GM12873 (cell line): ENCODE data around the gene FOXB1.

Experiments used
- TF ChIP-seq, protein P1 (sequence below): IDR thresholded peaks from 2 replicates; pipeline ENCODE4 v1.5.1; 2012; ENCODE audit warnings: low read depth, mild to moderate bottlenecking, moderate library complexity, low read length, control low read depth; ENCODE audit not compliant: insufficient read depth; ENCODE audit errors: missing control alignments

FOXB1 gene

DNA sequence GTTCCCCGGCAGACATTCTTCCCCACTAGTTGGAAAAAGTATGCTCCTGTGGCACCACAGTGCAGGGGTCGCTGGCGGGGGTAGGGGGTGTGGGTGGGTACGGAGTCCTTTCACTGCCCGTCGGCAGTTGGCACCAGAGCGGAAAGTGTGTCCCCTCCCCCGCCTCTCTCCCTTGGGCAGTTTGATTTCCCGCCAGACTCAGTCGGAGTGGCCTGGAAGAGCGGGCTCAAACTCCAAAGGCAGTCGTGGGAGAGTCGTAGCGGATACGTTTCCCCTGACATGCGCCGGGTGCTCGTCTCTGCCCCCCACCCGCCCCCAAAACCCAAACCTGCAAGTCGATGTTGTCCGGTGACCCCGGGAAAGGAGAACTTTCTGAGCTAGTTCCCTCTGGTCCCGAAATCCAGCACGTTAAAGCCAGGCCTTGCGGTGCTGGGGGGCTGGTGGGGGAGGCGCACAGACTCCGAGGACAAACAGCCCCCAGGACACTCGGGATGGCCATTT is 4.4 kb upstream of the FOXB1 start:
- TF ChIP-seq, protein P1, sequence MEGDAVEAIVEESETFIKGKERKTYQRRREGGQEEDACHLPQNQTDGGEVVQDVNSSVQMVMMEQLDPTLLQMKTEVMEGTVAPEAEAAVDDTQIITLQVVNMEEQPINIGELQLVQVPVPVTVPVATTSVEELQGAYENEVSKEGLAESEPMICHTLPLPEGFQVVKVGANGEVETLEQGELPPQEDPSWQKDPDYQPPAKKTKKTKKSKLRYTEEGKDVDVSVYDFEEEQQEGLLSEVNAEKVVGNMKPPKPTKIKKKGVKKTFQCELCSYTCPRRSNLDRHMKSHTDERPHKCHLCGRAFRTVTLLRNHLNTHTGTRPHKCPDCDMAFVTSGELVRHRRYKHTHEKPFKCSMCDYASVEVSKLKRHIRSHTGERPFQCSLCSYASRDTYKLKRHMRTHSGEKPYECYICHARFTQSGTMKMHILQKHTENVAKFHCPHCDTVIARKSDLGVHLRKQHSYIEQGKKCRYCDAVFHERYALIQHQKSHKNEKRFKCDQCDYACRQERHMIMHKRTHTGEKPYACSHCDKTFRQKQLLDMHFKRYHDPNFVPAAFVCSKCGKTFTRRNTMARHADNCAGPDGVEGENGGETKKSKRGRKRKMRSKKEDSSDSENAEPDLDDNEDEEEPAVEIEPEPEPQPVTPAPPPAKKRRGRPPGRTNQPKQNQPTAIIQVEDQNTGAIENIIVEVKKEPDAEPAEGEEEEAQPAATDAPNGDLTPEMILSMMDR = no peak

DNA sequence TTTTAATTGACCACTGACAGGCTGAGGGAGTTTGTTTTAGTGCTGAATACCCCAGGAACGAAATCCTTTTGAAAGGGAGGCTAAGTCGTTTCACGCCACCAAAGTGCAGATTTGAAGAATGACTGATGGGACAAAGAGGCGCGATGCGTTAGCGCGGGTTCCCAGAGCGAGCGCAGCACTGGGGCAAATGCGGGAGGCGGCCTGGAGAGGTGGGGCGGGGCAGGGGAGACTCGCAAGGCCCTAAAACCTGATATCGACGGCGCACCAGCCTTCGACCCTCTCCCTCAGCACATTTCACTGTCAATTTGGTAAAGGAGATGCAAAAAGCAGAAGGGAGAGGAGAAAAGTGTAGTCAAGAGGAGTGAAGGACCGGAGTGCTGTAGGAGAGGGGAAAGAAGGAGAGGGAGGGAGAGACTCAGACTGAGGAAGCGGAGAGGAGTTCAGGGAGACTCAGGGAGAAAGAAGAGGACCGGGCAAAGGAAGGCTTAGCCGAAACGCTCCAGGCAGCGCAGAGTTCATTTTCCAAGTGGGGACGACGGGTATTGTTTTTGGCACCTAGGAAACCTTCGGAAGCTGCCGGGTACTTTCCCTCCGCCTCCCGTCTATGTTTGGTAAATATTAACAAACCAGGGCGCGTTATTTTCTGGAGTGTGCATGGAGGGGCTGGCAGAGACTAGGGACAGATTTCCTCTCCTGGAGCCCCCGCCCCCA is 3.8 kb upstream of the FOXB1 start:
- TF ChIP-seq, protein P1 = no peak

DNA sequence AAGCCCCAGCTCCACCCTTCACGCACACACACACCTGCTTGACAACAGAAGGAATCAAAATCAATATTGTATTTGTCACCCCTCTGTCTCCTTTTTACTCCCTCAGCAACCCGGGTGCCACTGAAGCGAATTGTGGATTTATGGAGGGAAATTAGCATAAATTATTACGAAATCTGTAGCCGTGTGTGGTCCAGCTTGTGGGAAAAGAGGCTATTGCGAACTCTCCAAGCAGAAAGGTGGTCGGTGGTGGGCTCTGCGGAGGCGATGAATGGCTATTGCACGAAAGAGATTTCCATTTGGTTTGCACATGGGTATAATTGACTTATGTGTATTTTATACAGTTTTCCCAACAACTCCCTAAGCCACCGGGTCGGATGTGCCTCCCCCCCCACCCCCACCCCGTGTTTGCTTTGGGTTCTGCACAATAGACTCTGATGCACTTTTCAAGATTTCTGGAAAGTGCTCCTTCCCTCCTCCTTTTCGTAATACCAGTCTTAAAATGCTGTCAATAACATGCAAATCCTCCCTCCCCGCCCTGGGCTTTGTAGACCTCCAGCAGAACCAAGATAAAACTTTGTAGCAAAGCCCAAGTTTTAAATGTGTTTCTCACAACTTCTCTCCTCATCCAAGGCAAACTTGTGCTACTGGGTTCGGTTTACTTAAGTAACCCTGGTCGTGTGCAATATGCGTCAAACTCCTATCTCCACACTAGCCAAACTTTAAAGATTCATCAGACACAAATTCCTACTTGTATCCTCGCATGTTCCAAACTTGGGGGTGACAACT is 3.1 kb upstream of the FOXB1 start:
- TF ChIP-seq, protein P1 = no peak

DNA sequence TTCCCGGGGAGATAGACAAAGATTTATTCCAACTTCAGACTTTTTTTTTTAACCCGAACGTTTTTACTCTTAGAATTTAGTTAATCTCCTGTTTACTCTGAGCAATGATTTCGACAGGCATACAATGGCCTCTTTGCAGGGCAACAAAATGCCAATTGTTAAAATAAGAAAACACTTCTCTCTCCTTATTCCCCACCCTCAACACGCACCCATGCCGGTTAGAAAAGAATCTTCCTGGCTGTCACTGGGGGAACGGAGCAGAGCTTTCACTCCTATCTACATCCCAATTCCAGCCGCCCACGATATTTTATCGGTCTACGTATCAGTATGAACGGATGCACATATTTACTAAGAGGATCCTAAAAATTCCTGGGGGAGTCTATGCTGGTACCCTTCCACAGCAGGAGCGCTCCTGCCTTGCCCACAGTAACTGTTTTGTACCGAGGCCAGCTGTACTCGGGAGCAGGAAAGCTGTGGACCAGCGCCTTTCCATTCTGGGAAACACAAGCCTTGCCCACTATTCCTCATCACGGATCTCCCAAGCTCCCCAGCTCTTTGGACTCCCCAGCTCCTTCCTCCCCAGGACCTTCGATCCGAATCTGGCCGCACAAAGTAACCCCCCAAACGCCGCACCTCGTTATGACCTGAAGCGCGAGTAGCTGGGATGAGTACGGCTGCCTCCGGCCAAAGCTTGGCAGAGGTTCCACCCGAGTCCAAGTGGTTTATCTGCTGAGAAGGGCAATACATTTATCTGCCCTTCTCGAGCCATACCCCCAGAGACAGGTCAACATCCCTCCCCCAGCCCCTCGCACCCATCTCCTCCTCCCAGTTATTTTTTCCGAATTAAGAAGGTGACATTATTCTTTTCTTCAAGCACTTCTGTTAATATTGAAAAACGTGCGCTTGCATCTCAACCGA is 2.2 kb upstream of the FOXB1 start:
- TF ChIP-seq, protein P1 = no peak

DNA sequence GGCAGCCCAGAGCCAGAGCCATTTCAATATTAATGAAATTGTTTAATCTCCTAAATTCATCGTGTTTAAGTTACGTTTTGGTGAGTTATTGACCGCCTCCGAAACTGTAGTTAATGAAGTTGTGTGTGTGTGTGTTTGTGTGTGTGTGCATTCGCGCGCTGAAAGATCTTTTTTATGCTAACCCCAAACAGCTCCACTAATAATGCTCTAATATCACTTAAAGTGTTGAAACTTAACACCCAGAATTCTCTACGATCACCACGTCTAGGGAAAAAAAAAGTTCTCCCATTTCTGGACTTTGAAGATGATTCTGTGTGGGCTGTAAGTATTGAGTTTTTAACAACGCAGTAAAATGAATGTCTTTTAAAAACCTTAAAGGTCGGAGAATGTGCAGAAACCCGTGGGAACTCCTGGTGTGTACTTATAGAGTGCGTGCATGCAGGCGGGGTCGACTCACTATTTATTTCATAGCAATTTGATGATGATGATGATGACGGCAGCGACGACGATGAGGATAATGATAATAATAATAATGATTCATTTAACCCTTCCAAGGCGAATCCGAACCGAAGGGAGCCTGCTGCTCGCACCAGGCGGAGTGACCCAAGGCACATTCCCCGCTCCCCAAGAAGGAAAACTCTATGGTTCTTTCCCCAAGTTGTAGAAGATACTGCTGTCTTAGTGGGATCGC is 1.4 kb upstream of the FOXB1 start:
- TF ChIP-seq, protein P1 = no peak

DNA sequence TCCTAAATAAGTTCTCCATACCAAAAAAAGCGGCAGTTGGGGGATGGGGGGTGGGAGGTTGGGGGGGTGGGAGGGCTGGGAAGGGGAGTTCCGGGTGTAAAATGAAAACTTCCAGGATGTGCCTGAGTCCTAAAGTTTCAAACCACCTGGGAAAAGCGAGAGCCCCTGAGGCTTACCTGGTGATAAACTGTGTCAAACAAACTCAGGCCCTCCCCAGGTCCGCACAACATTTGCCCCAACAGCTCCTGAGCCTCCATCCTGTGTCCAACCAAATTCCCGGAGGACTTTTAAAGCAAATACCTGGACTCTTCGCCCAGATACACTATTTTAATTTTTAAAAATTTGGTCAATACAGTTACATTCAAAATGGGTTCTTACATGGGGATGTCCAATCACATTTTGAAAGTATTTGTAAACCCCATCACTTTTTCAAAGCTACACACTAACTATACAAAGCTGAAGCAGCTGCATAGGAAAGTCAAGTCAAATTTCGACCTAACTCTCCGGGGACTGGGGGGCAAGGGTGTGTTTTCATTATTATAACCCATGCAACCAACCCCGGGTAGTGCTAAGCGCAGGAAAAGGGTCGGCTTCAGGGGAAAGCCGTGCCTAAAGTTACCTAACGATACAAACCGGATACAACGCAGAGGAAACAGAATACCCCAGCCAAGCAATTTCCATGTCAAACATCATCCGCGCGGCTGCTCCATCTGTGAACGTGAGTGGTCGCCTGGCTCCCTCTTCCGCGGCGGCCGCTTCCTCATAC is 685 bp upstream of the FOXB1 start:
- TF ChIP-seq, protein P1 = no peak
